ENCODE data around the gene CYTL1.

DNA sequence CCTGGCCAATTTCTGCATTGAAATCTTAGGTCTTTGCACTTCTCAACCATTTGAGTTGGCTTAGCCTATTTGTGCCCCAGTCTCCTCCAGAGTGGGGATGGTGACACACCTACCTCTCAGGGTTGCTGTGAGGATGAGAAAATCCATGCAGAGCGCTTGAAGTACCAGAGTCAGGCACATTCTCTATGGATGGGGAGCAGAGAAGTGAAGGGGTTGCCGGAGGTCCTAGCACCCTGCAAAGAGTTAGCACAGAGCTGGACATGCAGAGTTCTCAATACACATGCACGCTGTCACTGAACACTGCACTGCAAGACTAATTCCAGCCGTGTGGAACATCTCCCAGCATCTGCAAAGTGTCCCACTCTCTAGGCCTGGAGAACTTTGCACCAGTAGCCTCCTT, 29.5 kb upstream of the CYTL1 start:
- TF ChIP-seq POLR2A (IDR thresholded peaks at IDR 0.05) (no peak), POLR2AphosphoS5 (IDR thresholded peaks at IDR 0.05) (no peak)

All from breast epithelium (tissue), 3 donors.